Measurements from ENCODE around the gene MAP1LC3B2. TPM values are rescaled to one million over a fixed set of nuclear protein-coding genes. Genes with fewer than 3 reads are reported as not detected.
A peak's percentile ranks its signal among the peaks of the same experiment; 100 is the strongest.

Gene MAP1LC3B2
- total and polyA plus RNA-seq, 2 of the 13 experiments (the other 11 are each of a cell fraction or from before 2014, with no cell fraction given), result 0.60 to 2.2 TPM

DNA sequence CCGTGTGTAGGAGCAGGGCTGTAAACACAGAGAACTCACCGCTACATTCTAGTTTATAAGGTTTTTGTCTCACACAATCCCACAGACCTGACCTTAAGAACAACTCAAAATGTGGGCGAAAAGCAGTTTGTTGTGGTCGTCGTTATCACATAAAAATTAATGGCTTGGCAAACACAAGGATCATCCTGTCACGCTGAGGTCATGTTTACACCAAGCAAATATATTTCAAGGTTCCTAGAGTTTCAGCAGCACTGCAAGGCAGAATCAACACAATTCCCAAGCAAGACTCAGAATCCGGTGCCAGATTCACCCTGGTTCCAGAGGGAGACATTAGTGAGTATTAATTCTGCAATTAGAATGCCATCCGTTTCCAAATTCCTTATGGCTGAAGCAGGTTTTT lies 30.1 kb upstream of the MAP1LC3B2 start:
- CTCF ChIA-PET (ENCODE audit: low intra/inter-chr PET ratio, low total read pairs), result no interaction called here
- TF ChIP-seq, protein P1, sequence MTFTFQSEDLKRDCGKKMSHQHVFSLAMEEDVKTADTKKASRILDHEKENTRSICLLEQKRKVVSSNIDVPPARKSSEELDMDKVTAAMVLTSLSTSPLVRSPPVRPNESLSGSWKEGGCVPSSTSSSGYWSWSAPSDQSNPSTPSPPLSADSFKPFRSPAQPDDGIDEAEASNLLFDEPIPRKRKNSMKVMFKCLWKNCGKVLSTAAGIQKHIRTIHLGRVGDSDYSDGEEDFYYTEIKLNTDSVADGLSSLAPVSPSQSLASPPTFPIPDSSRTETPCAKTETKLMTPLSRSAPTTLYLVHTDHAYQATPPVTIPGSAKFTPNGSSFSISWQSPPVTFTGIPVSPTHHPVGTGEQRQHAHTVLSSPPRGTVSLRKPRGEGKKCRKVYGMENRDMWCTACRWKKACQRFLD (CRISPR knock-in tag; IDR thresholded peaks at IDR 0.05; ENCODE audit: borderline replicate concordance), result no peak
- TF ChIP-seq ZNF556 (CRISPR knock-in tag; IDR thresholded peaks at IDR 0.05; ENCODE audit: borderline replicate concordance) (no peak), KDM5B (CRISPR knock-in tag; IDR thresholded peaks at IDR 0.05; ENCODE audit: borderline replicate concordance) (no peak), ZNF776 (CRISPR knock-in tag; IDR thresholded peaks at IDR 0.05) (no peak), GTF3A (CRISPR knock-in tag; conservative IDR thresholded peaks at IDR 0.05) (no peak), PTBP1 (IDR thresholded peaks at IDR 0.05; ENCODE audit: low read depth, low read length, poor library complexity, severe bottlenecking) (no peak), MBNL3 (CRISPR knock-in tag; conservative IDR thresholded peaks at IDR 0.05) (no peak), GATAD2A (CRISPR knock-in tag; IDR thresholded peaks at IDR 0.05) (peak; percentile 86), HES4 (CRISPR knock-in tag; IDR thresholded peaks at IDR 0.05; ENCODE audit: borderline replicate concordance) (no peak), ZNF292 (CRISPR knock-in tag; IDR thresholded peaks at IDR 0.05; ENCODE audit: borderline replicate concordance, low read depth) (no peak), FOXK1 (CRISPR knock-in tag; IDR thresholded peaks at IDR 0.05; ENCODE audit: borderline replicate concordance, low read depth) (peak; percentile 79; the same call in 1 of the 2 replicates)
- TF ChIP-seq, protein P2, sequence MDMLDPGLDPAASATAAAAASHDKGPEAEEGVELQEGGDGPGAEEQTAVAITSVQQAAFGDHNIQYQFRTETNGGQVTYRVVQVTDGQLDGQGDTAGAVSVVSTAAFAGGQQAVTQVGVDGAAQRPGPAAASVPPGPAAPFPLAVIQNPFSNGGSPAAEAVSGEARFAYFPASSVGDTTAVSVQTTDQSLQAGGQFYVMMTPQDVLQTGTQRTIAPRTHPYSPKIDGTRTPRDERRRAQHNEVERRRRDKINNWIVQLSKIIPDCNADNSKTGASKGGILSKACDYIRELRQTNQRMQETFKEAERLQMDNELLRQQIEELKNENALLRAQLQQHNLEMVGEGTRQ (IDR thresholded peaks at IDR 0.05; ENCODE audit: low read depth, low read length), result no peak
- TF ChIP-seq, protein P2 (CRISPR knock-in tag; IDR thresholded peaks at IDR 0.05; ENCODE audit: borderline replicate concordance), result no peak
- TF ChIP-seq, protein P3, sequence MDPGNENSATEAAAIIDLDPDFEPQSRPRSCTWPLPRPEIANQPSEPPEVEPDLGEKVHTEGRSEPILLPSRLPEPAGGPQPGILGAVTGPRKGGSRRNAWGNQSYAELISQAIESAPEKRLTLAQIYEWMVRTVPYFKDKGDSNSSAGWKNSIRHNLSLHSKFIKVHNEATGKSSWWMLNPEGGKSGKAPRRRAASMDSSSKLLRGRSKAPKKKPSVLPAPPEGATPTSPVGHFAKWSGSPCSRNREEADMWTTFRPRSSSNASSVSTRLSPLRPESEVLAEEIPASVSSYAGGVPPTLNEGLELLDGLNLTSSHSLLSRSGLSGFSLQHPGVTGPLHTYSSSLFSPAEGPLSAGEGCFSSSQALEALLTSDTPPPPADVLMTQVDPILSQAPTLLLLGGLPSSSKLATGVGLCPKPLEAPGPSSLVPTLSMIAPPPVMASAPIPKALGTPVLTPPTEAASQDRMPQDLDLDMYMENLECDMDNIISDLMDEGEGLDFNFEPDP (CRISPR knock-in tag; conservative IDR thresholded peaks at IDR 0.05), result no peak
- TF ChIP-seq, protein P4, sequence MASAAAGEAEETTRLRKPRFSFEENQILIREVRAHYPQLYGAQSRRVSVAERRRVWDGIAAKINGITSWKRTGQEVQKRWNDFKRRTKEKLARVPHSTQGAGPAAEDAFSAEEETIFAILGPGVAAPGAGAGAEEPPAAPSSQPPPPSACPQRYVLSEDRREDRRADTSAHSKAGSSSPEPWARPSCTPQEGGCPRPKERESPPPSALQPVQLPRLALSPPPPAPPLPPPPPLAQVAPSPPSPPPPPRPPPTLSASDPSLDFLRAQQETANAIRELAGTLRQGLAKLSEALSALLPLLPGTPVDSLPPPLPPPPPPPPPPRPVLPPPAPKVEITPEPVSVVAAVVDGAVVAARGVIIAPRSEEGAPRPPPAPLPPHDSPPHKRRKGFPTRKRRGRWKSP (CRISPR knock-in tag; IDR thresholded peaks at IDR 0.05), result no peak; the same call in 1 of the 2 replicates

More for the DNA sequence above, 30.1 kb upstream of the MAP1LC3B2 start:
- FAIRE-seq (peak; percentile 92), ATAC-seq (peak; percentile 78), DNase-seq (ENCODE audit: low spot score) (peak; percentile 84)
- intact Hi-C loops (cut with micrococcal nuclease; ENCODE audit: unreplicated experiment) (no loop called here), in situ Hi-C loops (cut with HindIII; ENCODE audit: extremely low pct_ligation_motif_present, low pct_unique_long_range_greater_than_20kb) (no loop called here)
- Histone ChIP-seq H2AFZ (ENCODE audit: low read length) (no peak overlapping the region), H3K9ac (ENCODE audit: insufficient read depth, low read depth, low read length) (no peak overlapping the region), H3K27me3 (ENCODE audit: control insufficient read depth in 1 of 2, insufficient read depth in 2 of 2, low read length in 2 of 2) (peaks cover 7 to 62% of the 10 kb centered on the region in 2 experiments), H3K9me3 (ENCODE audit: low read length) (no peaks in the 10 kb centered on the region), H4K20me1 (ENCODE audit: insufficient read depth, low read length) (no peaks in the 10 kb centered on the region; the same call in 1 of the 2 replicates), H3K36me3 (replicated peaks in 1 of 2; ENCODE audit: control insufficient read depth in 1 of 2, insufficient read depth in 2 of 2, low read length in 2 of 2) (no peaks in the 10 kb centered on the region), H3K79me2 (ENCODE audit: insufficient read depth, low read length) (no peaks in the 10 kb centered on the region), H3K4me3 (replicated peaks in 1 of 3; ENCODE audit: insufficient read depth in 1 of 3, low read depth in 2 of 3, low read length in 3 of 3) (no peak overlapping the region), H3K4me2 (ENCODE audit: low read depth, low read length) (peak overlapping the region; percentile 34), H3K4me1 (ENCODE audit: insufficient read depth, low read length) (peaks cover 22% of the 10 kb centered on the region), H3K27ac (ENCODE audit: extremely low read length, insufficient read depth, low read length) (no peak overlapping the region)
- no TSS peak for BruUV-seq (replicated peaks)
- POLR2A ChIA-PET, result no interaction called here
- 4% methylated on average over 8 of the region's 8 CpGs for WGBS (ENCODE audit: low lambda C conversion rate)
